Spinal cord (tissue), 10 donors: Measurements from ENCODE around the gene ABCA6. TPM values are rescaled to one million over a fixed set of nuclear protein-coding genes. Genes with fewer than 3 reads are reported as not detected.
"Not testable (repeated sequence)": the region's sequence is repeated elsewhere in the genome, so short reads cannot be mapped to it uniquely, and the experiment has no call there.

ENCODE experiments used
- DNase-seq, 6 donors: peaks; one replicate each; pipeline versions ENCODE4 v3.0.0 to v3.0.0-alpha.2; 2013 to 2015; ENCODE audit warnings: low spot score in 6 of 6, low read depth in 4 of 6
- H3K27ac ChIP-seq: one replicate; pipeline ENCODE4 v1.5.1; 2013; ENCODE audit warnings: low read depth, low read length, control low read depth
- H3K27me3 ChIP-seq: one replicate; pipeline ENCODE4 v1.6.1; 2013; ENCODE audit warnings: low read length; ENCODE audit not compliant: control insufficient read depth, insufficient read depth
- H3K36me3 ChIP-seq: one replicate; pipeline ENCODE4 v1.6.1; 2013; ENCODE audit warnings: low read length; ENCODE audit not compliant: control insufficient read depth, insufficient read depth
- H3K4me1 ChIP-seq: one replicate; pipeline ENCODE4 v1.6.1; 2013; ENCODE audit warnings: low read length; ENCODE audit not compliant: control insufficient read depth, insufficient read depth
- H3K4me3 ChIP-seq: one replicate; pipeline ENCODE4 v1.5.1; 2013; ENCODE audit warnings: low read depth, low read length, control low read depth
- H3K9me3 ChIP-seq: one replicate; pipeline ENCODE4 v1.6.1; 2013; ENCODE audit warnings: low read length; ENCODE audit not compliant: control insufficient read depth, insufficient read depth
- WGBS: methylation state at CpG from one replicate; pipeline ENCODE4 v1.1.5; 2013; ENCODE audit warnings: missing lambda C conversion rate; ENCODE audit not compliant: insufficient coverage; 5-methylcytosine and 5-hydroxymethylcytosine counted together
- polyA plus RNA-seq, 2 donors: library from polyadenylated mRNA; unstranded; fragments of 120-200 nt; gene quantifications; one replicate each; pipeline ENCODE4 v1.2.1, GENCODE V29; 2013; ENCODE audit not compliant: insufficient read length in 2 of 2
- total RNA-seq, 2 donors: library from RNA; depleted of rRNA in 1 of 2; stranded (reverse); fragments of 120-200 nt in 1 of 2; fragments of >200 nt in 1 of 2; gene quantifications; one replicate each; pipeline versions ENCODE4 v1.2.3 to v1.2.4, GENCODE V29; 2013 to 2014
- donor health status: healthy.

The ABCA6 gene
- total and polyA plus RNA-seq, 4 donors, result 0.93 to 17.9 (median 4.8) TPM

GRCh38 chr17:69173118-69173517 is 31.4 kb upstream of the ABCA6 start:
- WGBS, result no CpG with 5 or more reads among the region's 2 CpGs
- H3K27me3 ChIP-seq, result no peaks in the 10 kb centered on the region
- no peak overlapping the region for H3K4me3 ChIP-seq
- no peaks in the 10 kb centered on the region for H3K36me3 ChIP-seq
- no peak for DNase-seq
- peaks cover 2% of the 10 kb centered on the region for H3K9me3 ChIP-seq
- no peak overlapping the region for H3K27ac ChIP-seq
- no peaks in the 10 kb centered on the region for H3K4me1 ChIP-seq

- Histone ChIP-seq H3K4me1 (no peaks in the 10 kb centered on the region), H3K27me3 (no peaks in the 10 kb centered on the region), H3K4me3 (no peak overlapping the region), H3K27ac (no peak overlapping the region), H3K36me3 (no peaks in the 10 kb centered on the region), H3K9me3 (peaks cover 2% of the 10 kb centered on the region)
- DNase-seq, result no peak
Observed at GRCh38 chr17:69170377-69170776, 28.7 kb upstream of the ABCA6 start.

GRCh38 chr17:69168642-69169041 is 26.9 kb upstream of the ABCA6 start:
- H3K4me3 ChIP-seq, H3K36me3 ChIP-seq, DNase-seq, H3K9me3 ChIP-seq, H3K4me1 ChIP-seq, H3K27me3 ChIP-seq, H3K27ac ChIP-seq: not testable (repeated sequence)

- H3K4me1 ChIP-seq, result no peaks in the 10 kb centered on the region
- no peak overlapping the region for H3K4me3 ChIP-seq
- no peaks in the 10 kb centered on the region for H3K36me3 ChIP-seq
- WGBS, result 94% methylated on average over 2 of the region's 2 CpGs
- DNase-seq, result no peak
- no peaks in the 10 kb centered on the region for H3K27me3 ChIP-seq
- peaks cover 2% of the 10 kb centered on the region for H3K9me3 ChIP-seq
- no peak overlapping the region for H3K27ac ChIP-seq
Observed at GRCh38 chr17:69166957-69167356, 25.3 kb upstream of the ABCA6 start.

GRCh38 chr17:69164206-69164605 is 22.5 kb upstream of the ABCA6 start:
- Histone ChIP-seq H3K9me3 (no peaks in the 10 kb centered on the region), H3K4me3 (no peak overlapping the region), H3K4me1 (no peaks in the 10 kb centered on the region), H3K27ac (no peak overlapping the region), H3K27me3 (no peaks in the 10 kb centered on the region), H3K36me3 (no peaks in the 10 kb centered on the region)
- DNase-seq, result no peak

GRCh38 chr17:69159418-69159817 is 17.7 kb upstream of the ABCA6 start:
- Histone ChIP-seq H3K4me3 (no peak overlapping the region), H3K4me1 (no peaks in the 10 kb centered on the region), H3K36me3 (no peaks in the 10 kb centered on the region), H3K27ac (no peak overlapping the region), H3K27me3 (no peaks in the 10 kb centered on the region), H3K9me3 (peaks cover 2% of the 10 kb centered on the region)
- no peak for DNase-seq

- H3K36me3 ChIP-seq, result no peaks in the 10 kb centered on the region
- no peak for DNase-seq
- no peak overlapping the region for H3K4me3 ChIP-seq
- no peaks in the 10 kb centered on the region for H3K4me1 ChIP-seq
- WGBS, result 100% methylated on average over 1 of the region's 2 CpGs
- H3K27me3 ChIP-seq, result no peaks in the 10 kb centered on the region
- H3K27ac ChIP-seq, result no peak overlapping the region
- H3K9me3 ChIP-seq, result peaks cover 2% of the 10 kb centered on the region
Observed at GRCh38 chr17:69154267-69154666, 12.6 kb upstream of the ABCA6 start.

- Histone ChIP-seq H3K27ac (no peak overlapping the region), H3K9me3 (no peaks in the 10 kb centered on the region), H3K4me3 (no peak overlapping the region), H3K27me3 (no peaks in the 10 kb centered on the region), H3K4me1 (no peaks in the 10 kb centered on the region), H3K36me3 (no peaks in the 10 kb centered on the region)
- DNase-seq, result no peak
- no CpG with 5 or more reads among the region's 1 CpG for WGBS
Observed at GRCh38 chr17:69150333-69150732, 8.6 kb upstream of the ABCA6 start.

- H3K4me3 ChIP-seq, result no peak overlapping the region
- H3K27me3 ChIP-seq, result no peaks in the 10 kb centered on the region
- no peak overlapping the region for H3K27ac ChIP-seq
- DNase-seq, result no peak
- H3K4me1 ChIP-seq, result no peaks in the 10 kb centered on the region
- no peaks in the 10 kb centered on the region for H3K36me3 ChIP-seq
- H3K9me3 ChIP-seq, result no peaks in the 10 kb centered on the region
- WGBS, result 93% methylated on average over 2 of the region's 2 CpGs
Observed at GRCh38 chr17:69147460-69147859, 5.8 kb upstream of the ABCA6 start.

- Histone ChIP-seq H3K27ac (no peak overlapping the region), H3K36me3 (no peaks in the 10 kb centered on the region), H3K27me3 (no peaks in the 10 kb centered on the region), H3K9me3 (no peaks in the 10 kb centered on the region), H3K4me1 (no peaks in the 10 kb centered on the region), H3K4me3 (no peak overlapping the region)
- WGBS, result no CpG with 5 or more reads among the region's 2 CpGs
- DNase-seq, result no peak
Observed at GRCh38 chr17:69144331-69145255, 2.9 kb upstream of the ABCA6 start.
